PFSK-1 (cell line): Measurements from ENCODE around the gene CYP2J2.

Source experiments
- FOXP2 ChIP-seq: optimal IDR thresholded peaks from 2 replicates; pipeline ENCODE3; 2011; ENCODE audit warnings: borderline replicate concordance, control low read depth, inconsistent platforms; ENCODE audit not compliant: insufficient read depth; ENCODE audit errors: extremely low read length, extremely low read depth
- POLR2AphosphoS5 ChIP-seq: IDR thresholded peaks from 2 replicates; pipeline ENCODE4 v1.6.1; 2012; ENCODE audit warnings: low read depth, mild to moderate bottlenecking, control low read depth, low read length, moderate library complexity
- REST ChIP-seq, 2 experiments: IDR thresholded peaks; 2 replicates each; pipeline versions ENCODE4 v1.6.1 to v1.8.0; 2011 to 2012; ENCODE audit warnings: low read depth in 2 of 2, low read length in 2 of 2, control low read depth in 1 of 2, inconsistent platforms in 1 of 2, mild to moderate bottlenecking in 1 of 2, moderate library complexity in 1 of 2; ENCODE audit not compliant: insufficient read depth in 1 of 2
- TAF1 ChIP-seq: IDR thresholded peaks from 2 replicates; pipeline ENCODE4 v1.6.1; 2012; ENCODE audit warnings: low read length, control low read depth, borderline replicate concordance; ENCODE audit not compliant: insufficient read depth

GRCh38 chr1:59906931-59907330 is 19.6 kb downstream of the CYP2J2 start:
- no peak for TF ChIP-seq POLR2AphosphoS5
- TF ChIP-seq TAF1: no peak
- no peak for TF ChIP-seq FOXP2
- TF ChIP-seq REST (IDR thresholded peaks at IDR 0.05; ENCODE audit: insufficient read depth in 1 of 2, low read depth in 2 of 2, low read length in 2 of 2): no peak
